GM12801 (cell line): ENCODE results near the gene AKR1B15.
A peak's percentile ranks its signal among the peaks of the same experiment; 100 is the strongest.

Experiments
- CTCF ChIP-seq: IDR thresholded peaks from one replicate; pipeline ENCODE4 v1.5.1; 2011; ENCODE audit warnings: control low read depth; ENCODE audit not compliant: insufficient read length; ENCODE audit errors: extremely low read depth

Gene AKR1B15

GRCh38 chr7:134546955-134547354 lies 2.0 kb upstream of the AKR1B15 start:
- no peak for TF ChIP-seq CTCF

GRCh38 chr7:134547397-134548054 lies 1.4 kb upstream of the AKR1B15 start:
- peak; percentile 23 for TF ChIP-seq CTCF

GRCh38 chr7:134549366-134549765 lies 456 bp downstream of the AKR1B15 start:
- no peak for TF ChIP-seq CTCF

- no peak for TF ChIP-seq CTCF
Measured at GRCh38 chr7:134552105-134552504, 3.2 kb downstream of the AKR1B15 start.

GRCh38 chr7:134553976-134554375 lies 5.1 kb downstream of the AKR1B15 start:
- TF ChIP-seq CTCF, result no peak

- TF ChIP-seq CTCF, result no peak
Measured at GRCh38 chr7:134554417-134554966, 5.6 kb downstream of the AKR1B15 start.

- no peak for TF ChIP-seq CTCF
Measured at GRCh38 chr7:134557391-134557790, 8.5 kb downstream of the AKR1B15 start.
